GM12891 (cell line): ENCODE measurements around the gene ATXN1.

Experiments used
- POLR2A ChIP-seq: IDR thresholded peaks from 2 replicates; pipeline ENCODE4 v1.6.1; 2011; ENCODE audit warnings: low read depth, low read length, control low read depth
- POLR2AphosphoS5 ChIP-seq: IDR thresholded peaks from 2 replicates; pipeline ENCODE4 v1.6.1; 2011; ENCODE audit warnings: low read depth, low read length, control low read depth
- TAF1 ChIP-seq: IDR thresholded peaks from 2 replicates; pipeline ENCODE4 v1.6.1; 2011; ENCODE audit warnings: low read depth, low read length, control low read depth

DNA sequence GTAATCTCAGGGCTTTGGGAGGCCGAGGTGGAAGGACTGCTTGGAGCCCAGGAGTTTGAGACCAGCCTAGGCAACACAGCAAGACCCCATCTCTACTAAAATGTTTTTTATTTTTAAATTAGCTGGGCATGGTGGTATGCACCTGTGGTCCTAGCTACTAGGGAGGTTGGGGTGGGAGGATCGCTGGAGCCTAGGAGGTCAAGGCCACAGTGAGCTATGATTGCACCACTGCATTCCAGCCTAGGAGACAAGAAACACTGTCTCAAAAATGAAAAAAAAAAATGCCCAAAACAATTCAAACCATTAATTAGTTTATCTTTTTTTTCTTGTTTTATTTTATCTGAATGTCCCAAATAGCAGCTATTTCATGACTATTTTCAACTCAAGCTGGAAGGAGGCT is 437.1 kb downstream of the ATXN1 start:
- TF ChIP-seq POLR2A (no peak), POLR2AphosphoS5 (no peak), TAF1 (no peak)
